Ureter (tissue), 1 donor: ENCODE results near the gene GALE. TPM values are rescaled to one million over a fixed set of nuclear protein-coding genes. Genes with fewer than 3 reads are reported as not detected.
"Not testable (repeated sequence)": the region's sequence is repeated elsewhere in the genome, so short reads cannot be mapped to it uniquely, and the experiment has no call there.

Source experiments
- DNase-seq: peaks from one replicate; pipeline ENCODE4 v3.0.0-alpha.2; 2020; ENCODE audit warnings: low spot score
- total RNA-seq: library from RNA; stranded (reverse); gene quantifications from one replicate; pipeline ENCODE4 v1.2.4, GENCODE V29; 2023
- donor health status: DM: yes; HTN: yes; CAD: no.

GALE gene
- 77.2 TPM for total RNA-seq

DNA sequence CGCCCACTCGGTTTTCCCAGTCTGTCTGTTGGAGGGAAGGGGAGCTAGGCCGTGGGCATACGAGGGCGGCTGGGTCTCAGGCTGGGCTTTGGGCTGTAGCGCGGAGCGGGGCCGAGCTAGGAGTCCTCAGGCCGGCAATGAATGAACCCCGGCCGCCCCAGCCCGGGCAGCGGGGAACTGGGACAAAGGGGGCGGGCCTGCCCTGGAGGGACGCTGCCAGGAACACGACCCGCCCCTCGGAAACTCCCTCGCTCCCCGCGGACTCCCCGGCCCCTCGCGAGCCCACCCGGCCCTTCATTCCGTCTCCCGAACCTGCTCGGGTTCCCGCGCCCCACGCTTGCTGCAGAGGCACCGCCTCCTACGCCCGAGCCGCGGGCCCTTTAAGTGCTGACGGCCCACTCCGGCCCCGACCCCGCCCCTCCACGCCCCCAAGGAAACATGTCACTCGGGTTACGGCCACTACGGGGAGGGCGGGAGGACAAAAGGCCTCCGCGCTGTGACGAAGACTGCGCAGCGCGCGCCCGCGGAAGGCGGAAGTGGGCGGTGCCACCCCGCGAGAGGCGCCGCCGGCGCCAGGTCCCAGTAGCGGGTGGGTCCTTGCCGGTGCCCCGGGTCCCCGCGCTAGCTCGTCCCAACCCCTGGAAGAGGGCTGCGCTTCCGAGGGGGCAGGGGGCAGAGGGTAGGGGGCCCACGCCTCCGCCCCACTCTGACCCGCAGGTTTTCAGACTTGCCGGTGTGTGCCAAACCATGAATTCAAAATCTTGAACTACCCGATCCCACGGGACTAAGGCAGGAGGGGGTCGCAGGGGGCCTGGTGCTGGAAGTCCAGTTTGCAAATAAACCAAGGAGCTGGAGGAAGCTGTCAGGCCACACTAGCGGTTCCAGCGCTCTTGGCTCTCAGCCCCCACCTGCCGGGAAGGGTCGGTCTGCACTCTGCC, at the start of gene GALE:
Gene GALE, minus strand, starts transcription at position 355 of the 938 bp plus-strand sequence. CDS start 1,747 bp downstream, outside the sequence.
- DNase-seq = peak; percentile 98

DNA sequence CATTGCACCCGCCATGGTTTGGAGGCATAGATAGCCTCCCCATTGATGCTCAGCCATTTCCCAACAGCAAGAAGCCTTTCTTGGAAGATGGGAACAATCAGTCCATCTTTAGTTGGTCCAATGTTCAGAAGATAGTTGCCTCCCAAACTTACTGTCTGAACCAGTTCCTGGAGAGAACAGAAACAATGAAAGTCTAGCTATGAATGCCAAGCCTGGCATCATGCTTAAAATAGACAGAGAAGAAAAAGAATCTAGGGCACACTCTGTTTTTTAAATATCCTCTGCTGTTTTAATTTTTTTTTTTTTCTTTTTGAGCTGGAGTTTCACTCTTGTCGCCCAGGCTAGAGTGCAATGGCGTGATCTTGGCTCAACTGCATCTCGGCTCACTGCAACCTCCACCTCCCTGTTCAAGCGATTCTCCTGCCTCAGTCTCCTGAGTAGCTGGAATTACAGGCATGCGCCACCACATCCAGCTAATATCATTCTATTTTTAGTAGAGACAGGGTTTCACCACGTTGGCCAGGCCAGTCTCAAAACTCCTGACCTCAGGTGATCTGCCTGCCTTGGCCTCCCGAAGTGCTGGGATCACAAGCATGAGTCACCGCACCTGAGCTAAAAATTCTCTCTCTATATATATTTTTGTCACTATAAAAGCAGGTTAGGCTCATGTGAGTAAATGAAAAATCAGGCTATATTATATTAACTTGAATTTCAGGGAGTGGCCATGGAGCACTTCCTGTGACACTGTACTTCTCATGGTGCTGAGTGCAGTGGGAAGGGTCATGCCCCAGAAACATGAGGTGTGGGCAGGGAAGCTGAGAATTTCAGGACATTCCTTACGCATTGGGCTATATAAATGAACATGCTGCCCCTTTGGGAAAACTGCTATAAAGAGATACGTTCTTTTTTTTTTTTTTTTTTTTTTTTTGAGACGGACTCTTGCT, 48.4 kb upstream of the GALE start:
- no peak for DNase-seq

GRCh38 chr1:23847482-23848095, 47.0 kb upstream of the GALE start:
- not testable (repeated sequence) for DNase-seq

- no peak for DNase-seq
These were observed 44.6 kb upstream of the GALE start for GRCh38 chr1:23845163-23845562.

DNA sequence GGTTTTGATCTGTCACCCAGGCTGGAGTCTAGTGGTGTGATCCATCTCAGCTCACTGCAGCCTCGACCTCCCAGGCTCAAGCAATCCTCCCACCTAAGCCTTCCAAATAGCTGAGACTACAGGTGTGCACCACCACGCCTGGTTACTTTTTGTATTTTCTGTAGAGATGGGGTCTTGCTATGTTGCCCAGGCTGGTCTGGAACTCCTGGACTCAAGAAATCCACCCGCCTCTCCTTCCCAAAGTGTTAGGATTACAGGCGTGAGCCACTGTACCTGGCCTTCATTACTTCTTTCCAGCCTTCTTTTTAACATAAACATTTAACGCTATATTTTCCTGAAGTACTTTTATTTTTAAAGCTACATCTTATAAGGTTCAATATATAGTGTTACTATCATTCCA, 43.1 kb upstream of the GALE start:
- DNase-seq = no peak

GRCh38 chr1:23838401-23838866, 37.9 kb upstream of the GALE start:
- DNase-seq = peak; percentile 75

GRCh38 chr1:23837908-23838307, 37.4 kb upstream of the GALE start:
- no peak for DNase-seq

DNA sequence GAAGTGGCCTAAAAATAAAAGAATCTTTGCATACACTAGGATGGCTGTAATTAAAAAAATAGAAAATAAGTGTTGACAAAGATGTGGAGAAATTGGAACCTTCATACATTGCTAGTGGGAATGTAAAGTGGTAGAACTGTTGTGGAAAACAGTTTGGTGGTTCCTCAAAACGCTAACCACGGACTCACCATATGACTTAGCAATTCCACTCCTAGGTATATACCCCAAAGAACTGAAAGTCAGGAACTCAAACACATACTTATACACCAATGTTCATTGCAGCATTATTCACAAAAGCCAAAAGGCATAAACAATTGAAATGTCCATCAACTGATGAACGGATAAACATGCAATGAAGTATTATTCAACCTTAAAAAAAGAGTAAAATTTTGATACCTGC, 35.5 kb upstream of the GALE start:
- DNase-seq = no peak

- DNase-seq = not testable (repeated sequence)
These were observed 33.6 kb upstream of the GALE start for GRCh38 chr1:23834156-23834555.

GRCh38 chr1:23827717-23828116, 27.2 kb upstream of the GALE start:
- no peak for DNase-seq

- not testable (repeated sequence) for DNase-seq
These were observed 26.0 kb upstream of the GALE start for GRCh38 chr1:23826590-23826989.

DNA sequence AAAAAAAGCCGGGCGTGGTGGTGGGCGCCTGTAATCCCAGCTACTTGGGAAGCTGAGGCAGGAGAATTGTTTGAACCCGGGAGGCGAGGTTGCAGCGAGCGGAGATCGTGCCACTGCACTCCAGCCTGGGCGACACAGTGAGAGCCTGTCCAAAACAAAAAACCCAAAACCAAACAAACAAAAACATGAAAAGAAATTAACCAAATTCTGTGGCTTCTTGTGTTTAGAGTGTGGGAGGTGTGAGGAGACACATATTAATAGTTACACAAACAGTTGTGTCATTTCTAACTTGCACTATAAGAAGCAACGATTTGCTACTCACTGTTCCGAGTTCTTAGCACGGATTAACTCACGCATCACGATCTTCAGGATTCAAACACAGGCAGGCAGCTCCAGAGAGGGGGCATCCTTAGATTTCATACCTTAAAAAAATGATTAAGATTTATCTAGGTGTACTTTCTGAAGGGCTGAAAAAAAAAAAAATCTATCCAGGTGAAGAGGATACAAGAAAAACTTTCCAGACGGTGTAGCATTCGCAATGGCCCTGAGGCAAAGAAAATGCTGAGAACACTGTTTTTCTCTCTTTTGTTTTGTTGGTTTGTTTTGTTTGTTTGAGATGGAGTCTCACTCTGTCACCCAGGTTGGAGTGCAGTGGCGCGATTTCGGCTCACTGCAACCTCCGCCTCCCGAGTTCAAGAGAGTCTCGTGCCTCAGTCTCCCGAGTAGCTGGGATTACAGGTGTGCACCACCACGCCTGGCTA, 25.4 kb upstream of the GALE start:
- DNase-seq = no peak

- peak; percentile 92 for DNase-seq
These were observed 24.7 kb upstream of the GALE start, which contains the start of gene HMGCL for GRCh38 chr1:23825076-23825761. Gene HMGCL, minus strand, starts transcription at chr1:23825429. Its CDS starts 14 bp downstream, at chr1:23825415.

DNA sequence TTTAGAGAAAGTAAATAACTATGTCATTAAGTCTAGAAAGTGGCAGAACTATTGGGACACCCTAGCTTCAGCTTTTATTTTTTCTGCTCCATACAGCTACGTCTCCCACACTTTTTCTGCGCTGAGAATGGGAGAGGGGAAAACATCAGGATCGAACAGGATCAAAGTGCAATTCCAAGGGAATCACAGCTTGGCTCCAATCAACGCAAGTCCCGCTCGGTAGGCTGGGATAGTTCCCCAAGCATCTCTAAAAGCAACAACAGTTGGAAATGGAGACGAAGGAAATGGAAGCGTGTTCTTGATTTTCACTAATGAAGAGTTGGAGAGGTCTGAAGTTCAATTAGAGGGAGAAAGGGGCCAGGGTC, 24.1 kb upstream of the GALE start:
- no peak for DNase-seq

DNA sequence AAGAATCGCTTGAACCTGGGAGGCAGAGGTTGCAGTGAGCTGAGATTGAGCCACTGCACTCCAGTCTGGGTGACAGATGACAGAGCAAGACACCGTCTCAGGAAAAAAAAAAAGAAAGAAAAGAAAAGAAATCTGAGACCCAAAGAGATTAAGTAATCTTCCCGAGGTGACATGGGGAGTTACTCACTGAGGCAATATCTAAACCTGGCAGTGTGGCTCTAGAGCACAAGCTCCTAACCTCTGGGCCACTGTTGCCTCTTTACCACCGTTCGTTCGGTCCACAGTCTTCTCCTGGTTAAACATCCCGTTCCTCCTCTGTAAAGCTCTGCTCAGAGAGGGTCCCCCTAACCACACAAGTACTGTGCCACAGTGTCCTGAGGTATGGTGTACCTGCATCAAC, 23.2 kb upstream of the GALE start:
- DNase-seq = no peak

- DNase-seq = no peak
These were observed 17.1 kb upstream of the GALE start for GRCh38 chr1:23817633-23818032.

DNA sequence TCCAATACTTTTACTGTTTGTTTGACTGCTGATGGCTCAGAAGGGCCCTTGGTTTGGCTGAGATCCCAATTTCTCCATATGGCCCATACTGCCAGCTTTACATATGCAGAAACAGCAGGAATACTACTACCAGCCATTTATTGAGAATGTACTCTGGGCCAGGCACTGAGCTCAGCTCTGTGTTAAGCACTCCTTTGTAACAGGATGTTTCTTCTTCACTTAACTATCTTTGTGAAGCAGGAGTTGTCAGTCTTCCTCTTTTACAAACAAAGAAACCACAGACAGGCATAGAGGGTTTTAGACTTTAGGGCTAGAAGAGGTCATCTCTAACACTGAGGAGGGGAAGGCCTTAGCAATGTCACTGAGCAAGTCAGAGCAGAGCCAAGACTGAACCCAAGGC, 16.4 kb upstream of the GALE start:
- no peak for DNase-seq

DNA sequence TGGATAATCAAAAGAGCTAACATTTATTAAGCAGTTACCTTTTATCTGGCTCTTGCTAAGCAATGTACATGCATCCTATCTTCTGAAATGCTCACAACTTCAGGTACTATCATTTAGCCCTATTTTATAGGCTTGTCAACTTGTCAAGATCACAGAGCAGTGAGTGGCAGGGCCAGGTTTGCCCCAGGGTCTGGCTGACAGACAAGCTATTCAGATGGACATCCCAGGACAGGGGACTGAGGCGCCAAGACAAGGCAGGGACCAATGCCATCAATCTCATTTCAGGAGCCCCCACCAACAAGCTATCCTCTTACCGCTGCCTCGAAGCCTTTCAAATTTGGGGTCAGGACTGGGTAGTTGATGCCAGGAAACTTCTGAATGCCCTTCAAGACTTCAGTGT, 15.8 kb upstream of the GALE start:
- DNase-seq = no peak

- no peak for DNase-seq
These were observed 13.5 kb upstream of the GALE start for GRCh38 chr1:23814016-23814415.

DNA sequence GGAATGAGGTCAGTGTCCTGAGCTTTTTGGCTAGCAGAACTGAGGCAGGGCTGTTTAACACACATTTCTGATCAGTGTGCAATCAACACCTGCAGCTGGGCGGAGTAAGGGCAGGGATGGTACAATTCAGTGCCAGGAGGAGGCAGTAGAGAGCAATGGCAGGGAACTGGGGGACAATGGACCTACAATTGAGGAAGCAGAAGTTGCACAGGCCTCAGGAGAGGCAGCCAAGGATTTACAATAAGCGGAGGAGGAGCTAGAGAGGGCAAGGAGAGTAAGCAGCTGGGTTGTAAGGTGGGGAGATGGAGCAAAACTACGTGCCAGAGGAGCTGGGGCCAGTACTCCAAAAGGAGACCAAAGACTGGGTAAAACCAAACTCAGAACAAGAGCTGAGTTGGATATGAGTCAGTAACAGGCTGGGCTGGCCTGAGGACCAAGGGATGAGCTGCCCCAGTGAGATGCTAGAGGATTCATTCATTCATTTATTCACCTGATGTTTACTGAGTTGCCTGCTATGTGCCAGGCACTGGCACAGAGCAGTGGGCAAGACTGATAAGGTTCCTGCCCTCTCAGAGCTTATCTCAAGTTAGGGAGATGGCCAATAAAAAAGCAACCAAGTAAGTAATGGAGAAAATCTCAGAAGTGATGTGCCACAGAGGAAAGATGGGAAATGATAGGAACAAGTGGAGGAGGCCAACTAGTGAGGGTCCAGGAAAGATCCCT, 10.4 kb upstream of the GALE start:
- DNase-seq = no peak
